Activated CD4-positive, alpha-beta T cell treated with anti-CD3 and anti-CD28 coated beads, Interleukin-2, Interleukin-4, amounts not matched to agents 100 ng/mL and 50 ng/mL, durations not matched to agents 16 hours and 8 hours (primary cell): ENCODE results near the gene IL25.
"Not testable (repeated sequence)": the region's sequence is repeated elsewhere in the genome, so short reads cannot be mapped to it uniquely, and the experiment has no call there.

Experiments used
- DNase-seq: peaks from one replicate; pipeline ENCODE4 v3.0.0-alpha.2; 2020; ENCODE audit warnings: low spot score

Gene IL25

GRCh38 chr14:23372509-23372908 is at the start of gene IL25:
Gene IL25, plus strand, starts transcription at chr14:23372809.
- no peak for DNase-seq

GRCh38 chr14:23323838-23324454 is 48.7 kb upstream of the IL25 start:
- DNase-seq, result no peak

GRCh38 chr14:23324455-23324846 is 48.2 kb upstream of the IL25 start:
- no peak for DNase-seq

- DNase-seq, result no peak
These were observed 47.6 kb upstream of the IL25 start for GRCh38 chr14:23324993-23325392.

GRCh38 chr14:23325746-23326145 is 46.9 kb upstream of the IL25 start:
- not testable (repeated sequence) for DNase-seq

GRCh38 chr14:23326491-23327332 is 45.9 kb upstream of the IL25 start:
- no peak for DNase-seq

- DNase-seq, result peak; percentile 82
These were observed 44.5 kb upstream of the IL25 start for GRCh38 chr14:23327947-23328744.

- no peak for DNase-seq
These were observed 37.0 kb upstream of the IL25 start for GRCh38 chr14:23335623-23336022.

- DNase-seq, result no peak
These were observed 32.9 kb upstream of the IL25 start for GRCh38 chr14:23339506-23340268.

GRCh38 chr14:23344481-23344880 is 28.1 kb upstream of the IL25 start:
- no peak for DNase-seq

GRCh38 chr14:23345987-23346692 is 26.5 kb upstream of the IL25 start:
- DNase-seq, result no peak

- no peak for DNase-seq
These were observed 25.8 kb upstream of the IL25 start for GRCh38 chr14:23346693-23347405.

GRCh38 chr14:23347406-23348296 is 25.0 kb upstream of the IL25 start:
- DNase-seq, result no peak

GRCh38 chr14:23348297-23348655 is 24.3 kb upstream of the IL25 start:
- no peak for DNase-seq

GRCh38 chr14:23349156-23349845 is 23.3 kb upstream of the IL25 start:
- no peak for DNase-seq

GRCh38 chr14:23351681-23352505 is 20.7 kb upstream of the IL25 start:
- DNase-seq, result no peak

- DNase-seq, result peak; percentile 35
These were observed 19.8 kb upstream of the IL25 start, which contains the start of gene SLC22A17 for GRCh38 chr14:23352506-23353432. Gene SLC22A17, minus strand, starts transcription at chr14:23352887.
